Tibial nerve (tissue), 3 donors: ENCODE data around the gene ATG10.

Experiments
- CTCF ChIP-seq, 5 experiments: fragments of 200-600 bp in 3 of 5; fragments of 450-650 bp in 2 of 5; sonication (generic) in 3 of 5; IDR thresholded peaks; one replicate each; pipeline ENCODE4 v1.5.1; 2016 to 2019; ENCODE audit warnings: antibody characterized with exemption in 5 of 5, mild to moderate bottlenecking in 3 of 5, moderate library complexity in 2 of 5
- POLR2A ChIP-seq, 2 donors: fragments of 450-650 bp; IDR thresholded peaks; one replicate each; pipeline ENCODE4 v1.6.1; 2017; ENCODE audit warnings: antibody characterized with exemption in 2 of 2, mild to moderate bottlenecking in 2 of 2, moderate library complexity in 2 of 2

- TF ChIP-seq CTCF (IDR thresholded peaks at IDR 0.05) = no peak
- no peak for TF ChIP-seq POLR2A (IDR thresholded peaks at IDR 0.05)
Observed at GRCh38 chr5:81950996-81951395, 20.8 kb upstream of the ATG10 start.
